ENCODE results near the gene RFX5. TPM values are rescaled to one million over a fixed set of nuclear protein-coding genes. Genes with fewer than 3 reads are reported as not detected.
"Not testable (repeated sequence)": the region's sequence is repeated elsewhere in the genome, so short reads cannot be mapped to it uniquely, and the experiment has no call there.

The RFX5 gene
- polyA plus RNA-seq, 1 donor: 44.8 TPM

DNA sequence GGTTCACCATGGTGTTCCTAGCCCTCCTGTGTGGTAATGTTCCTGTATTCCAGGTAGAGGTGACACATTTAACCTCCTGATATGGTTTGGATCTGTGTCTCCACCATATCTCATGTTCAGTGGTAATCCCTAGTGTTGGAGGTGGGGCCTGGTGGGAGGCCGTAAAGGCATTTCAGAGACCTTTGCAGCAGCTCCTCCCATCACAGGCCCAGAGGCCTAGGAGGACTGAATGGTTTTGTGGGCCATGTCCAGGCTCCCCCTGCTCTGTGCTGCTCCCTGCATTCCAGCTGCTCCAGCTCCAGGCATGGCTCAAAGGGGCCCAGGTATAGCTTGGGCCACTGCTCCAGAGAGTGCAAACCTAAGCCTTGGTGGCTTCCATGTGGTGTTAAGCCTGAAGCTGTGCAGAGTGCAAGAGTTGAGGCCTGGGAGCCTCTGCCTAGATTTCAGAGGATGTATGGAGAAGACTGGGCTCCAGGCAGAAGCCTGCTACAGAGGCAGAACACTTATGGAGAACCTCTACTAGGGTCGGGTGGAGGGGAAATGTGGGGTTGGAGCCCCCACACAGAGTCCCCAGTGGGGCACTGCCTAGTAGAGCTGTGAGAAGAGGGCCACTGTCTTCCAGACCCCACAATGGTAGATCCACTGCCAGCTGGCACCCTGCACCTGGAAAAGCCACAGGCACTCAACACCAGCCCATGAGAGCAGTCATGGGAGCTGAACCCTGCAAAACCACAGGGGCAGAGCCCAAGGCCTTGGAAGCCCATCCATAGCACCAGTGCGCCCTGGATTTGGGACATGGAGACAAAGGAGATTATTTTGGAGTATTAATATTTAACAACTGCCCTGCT is 15.5 kb upstream of the RFX5 start:
- no peak for DNase-seq

DNA sequence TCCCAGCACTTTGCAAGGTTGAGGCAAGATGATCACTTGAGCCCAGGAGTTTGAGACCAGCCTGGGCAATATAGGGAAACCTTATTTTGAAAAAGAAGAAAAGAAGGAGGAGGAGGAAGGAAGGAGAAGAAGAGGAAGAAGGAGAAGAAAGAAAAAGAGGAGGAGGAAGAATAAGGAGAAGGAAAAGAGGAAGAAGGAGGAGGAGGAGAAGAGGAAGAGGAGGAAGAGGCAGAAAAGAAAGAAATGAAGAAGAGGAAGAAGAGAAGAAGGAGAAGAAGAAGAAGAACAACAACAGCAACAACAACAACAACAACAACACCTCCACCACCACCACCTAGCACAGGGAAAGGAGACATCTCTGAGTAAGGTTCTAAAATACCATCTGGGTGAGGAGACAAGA is 14.8 kb upstream of the RFX5 start:
- DNase-seq: no peak

DNA sequence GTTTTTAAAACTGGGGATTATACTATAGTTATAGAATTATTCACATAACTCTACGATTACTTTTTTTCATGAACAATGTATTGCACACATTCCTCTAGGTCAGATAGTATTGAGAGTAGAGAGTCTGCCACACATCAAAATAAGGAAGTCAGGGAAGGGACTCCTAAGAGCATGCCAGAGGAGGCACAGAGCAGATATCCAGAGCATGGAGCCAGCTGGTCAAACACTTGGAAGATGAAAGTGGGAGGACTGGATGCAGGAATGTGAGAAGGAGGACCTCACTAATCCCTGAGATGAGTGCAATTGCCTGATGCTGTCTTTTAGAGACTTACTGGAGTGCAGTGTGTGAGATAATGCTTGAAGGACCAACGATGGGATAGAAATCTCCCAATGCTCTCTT is 9.6 kb upstream of the RFX5 start:
- no peak for DNase-seq

DNA sequence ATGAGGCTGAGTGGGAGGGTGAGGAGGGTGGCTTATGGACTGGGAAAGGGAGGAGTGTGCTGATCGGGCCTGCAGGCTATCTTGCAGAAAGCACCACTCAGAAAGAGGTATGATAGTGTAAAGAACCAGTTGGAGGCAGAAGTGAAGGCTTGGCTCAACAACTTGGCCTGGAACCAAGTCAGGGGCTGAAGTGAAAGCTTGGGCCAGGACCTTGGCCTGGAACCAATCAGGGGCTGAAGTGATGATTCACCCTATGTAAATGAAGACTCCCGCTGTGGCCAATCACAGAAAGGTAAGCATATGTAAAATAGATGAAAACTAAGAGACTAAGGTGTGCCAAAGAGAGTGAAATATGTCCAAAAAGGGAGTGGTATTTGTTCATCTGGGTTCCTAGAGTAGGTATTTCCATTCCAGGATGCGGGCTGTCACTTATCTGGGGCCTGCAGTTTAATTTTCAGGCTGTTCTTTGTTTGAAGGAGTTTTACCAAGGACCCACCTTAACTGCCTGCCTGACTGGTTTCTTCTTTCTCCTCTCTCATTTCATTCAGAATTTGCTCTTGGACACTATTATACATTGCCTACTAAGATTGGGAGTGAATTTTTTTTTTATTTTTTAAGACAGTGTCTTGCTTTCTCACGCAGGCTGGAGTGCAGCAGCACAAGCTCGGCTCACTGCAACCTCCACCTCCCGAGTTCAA is 5.1 kb upstream of the RFX5 start:
- no peak for DNase-seq

DNA sequence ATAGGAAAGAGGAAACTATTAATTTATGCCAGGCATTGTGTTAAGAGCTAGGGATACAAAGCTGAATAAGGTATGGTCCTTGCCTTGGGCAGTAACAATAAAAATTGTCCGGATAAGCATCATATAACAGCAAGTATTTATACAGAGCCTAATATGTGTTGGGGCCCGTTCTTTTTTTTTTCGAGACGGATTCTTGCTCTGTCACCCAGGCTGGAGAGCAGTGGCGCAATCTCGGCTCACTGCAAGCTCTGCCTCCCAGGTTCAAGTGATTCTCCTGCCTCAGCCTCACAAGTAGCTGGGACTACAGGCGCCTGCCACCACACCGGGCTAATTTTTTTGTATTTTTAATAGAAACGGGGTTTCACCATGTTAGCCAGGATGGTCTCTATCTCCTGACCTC is 3.3 kb upstream of the RFX5 start:
- DNase-seq: not testable (repeated sequence)

DNA sequence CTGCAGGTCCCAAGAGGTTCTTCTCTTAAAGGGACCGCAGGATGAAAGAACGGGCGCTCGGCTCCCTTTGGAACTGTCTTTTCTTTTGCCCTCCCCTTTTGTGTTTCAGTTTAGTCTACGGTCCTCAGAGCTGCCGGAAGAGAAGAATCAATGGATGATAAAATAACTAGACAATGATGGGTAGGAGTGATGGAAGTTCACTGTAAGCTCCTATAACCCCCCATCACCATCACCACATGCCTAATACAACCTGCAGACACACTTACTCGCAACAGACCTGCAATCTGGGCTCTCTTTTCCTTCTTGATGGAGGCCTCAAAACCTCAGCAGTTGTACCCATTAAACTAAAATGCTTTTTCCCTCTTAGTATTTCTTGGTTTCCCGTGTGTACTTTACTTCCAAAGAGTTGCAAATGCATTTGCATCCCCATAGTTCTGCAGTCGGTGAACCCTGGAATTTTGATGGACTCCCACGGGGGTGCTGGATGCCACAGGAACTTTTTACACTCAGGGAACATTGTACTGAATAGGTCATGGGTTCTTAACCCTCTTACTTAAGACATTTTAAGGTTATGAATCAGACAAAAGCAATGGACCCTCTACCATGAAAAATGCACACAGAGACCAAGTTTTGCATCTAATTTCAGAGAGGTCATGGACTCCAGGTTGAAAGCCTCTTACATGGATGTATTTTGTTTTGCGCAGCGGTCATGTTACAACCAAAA is 633 bp upstream of the RFX5 start:
- DNase-seq: no peak

DNA sequence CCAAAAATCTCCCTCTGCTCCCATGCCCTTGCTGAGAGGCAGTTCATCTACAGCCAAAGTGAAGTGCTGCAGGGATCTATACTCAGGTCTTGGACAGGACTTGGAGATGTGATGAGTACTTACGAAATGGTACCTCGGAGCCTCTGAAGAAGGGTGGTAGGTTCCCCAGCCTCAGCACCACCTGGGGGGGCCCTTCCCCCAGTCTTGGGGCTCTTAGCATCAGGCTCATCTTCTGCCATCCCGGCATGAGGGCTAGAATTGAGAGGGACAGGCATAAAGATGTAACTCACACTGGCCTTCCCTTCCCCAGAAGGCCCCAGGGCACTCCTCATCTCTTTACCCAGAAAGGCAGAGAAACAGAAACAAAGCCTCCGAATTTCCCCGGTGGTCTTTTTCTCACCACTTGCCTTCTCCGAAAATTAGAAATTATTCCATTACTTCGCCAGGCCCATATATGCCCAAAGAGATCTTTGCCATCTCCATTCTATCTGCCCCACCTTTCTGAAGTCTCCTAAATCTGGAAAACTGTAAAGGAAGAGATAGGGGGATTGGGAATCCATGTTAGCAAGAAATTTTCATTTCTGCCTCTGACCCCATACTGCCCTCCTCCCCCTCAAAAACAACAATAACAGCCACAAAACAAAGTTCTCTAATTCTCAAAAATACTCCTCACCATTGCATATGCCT is 827 bp downstream of the RFX5 start:
- no peak for DNase-seq

DNA sequence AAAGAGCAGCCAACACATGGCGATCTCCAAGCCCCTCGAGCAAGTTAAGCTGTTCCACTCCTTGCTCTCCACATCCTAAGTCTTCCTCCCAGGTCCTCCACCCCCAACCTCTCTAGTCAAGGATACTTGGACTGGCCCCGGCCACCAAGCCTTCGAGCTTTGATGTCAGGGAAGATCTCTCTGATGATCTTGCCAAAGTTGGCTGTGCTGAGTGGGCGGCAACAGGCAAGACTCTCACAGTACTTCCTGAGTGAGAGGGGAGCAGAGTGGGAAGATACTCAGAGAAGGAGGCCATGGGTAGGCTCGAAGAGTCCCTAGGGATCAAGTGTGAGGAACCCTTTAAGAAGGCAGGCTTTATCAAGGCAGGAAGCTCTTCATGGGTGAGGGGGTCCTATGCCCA is 2.8 kb downstream of the RFX5 start:
- DNase-seq: no peak

DNA sequence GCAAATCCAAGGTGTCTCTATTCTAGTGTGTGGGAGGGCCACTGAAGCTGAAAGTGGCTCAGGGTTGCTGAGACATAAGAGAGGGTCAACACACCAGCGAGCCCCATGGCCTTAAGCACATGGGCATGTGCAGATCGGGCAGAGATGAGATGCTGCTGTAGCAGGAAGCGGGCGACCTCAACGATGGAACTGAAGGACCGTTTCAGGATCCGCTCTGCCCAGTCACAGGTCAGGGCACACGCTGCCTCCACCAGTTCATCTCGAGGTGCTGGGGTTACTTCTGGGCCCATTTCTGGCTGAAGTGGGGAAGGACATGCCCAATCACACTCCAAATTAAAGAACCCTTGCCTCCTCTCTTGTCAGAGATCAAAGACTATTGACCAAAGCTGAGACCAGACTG is 3.5 kb downstream of the RFX5 start:
- DNase-seq: no peak

DNA sequence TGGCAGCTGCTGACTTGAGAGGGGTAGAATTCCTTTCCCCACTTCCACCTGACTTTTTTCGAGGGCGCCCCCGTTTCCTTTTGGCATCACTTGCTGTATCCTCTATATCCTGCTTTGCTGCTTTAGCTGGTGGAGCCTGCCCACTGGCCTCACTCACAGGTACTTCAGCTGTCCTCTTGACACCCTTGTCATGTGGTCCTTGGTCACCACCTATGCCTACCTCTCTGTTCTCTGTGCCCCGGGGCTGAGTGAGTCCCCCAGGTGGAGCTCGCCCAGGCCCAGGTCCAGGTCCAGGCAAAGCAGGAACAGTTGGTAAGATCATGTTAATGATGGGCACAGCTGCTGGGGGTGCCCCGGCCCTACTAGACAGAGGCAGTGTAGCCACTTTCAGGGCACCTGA is 4.5 kb downstream of the RFX5 start:
- no peak for DNase-seq

DNA sequence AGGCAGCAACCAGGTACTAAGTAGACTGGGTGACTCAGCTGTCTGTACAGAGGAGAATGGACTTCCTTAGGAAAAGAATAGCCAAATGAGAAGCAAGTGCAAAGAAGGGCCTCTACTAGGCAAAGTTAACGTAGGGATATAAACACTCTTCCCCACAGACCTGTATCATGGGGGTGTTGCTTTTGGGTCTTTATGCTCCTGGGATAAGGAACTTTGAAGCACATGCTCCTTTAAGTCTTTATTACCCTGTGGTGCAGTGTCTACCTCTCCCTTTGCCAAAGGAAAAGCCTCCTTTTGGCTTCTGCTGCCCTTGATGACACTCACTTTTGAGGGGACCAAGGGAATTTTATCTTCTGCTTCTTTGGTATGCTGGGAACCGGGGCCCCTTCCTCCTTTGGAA is 5.0 kb downstream of the RFX5 start:
- no peak for DNase-seq

DNA sequence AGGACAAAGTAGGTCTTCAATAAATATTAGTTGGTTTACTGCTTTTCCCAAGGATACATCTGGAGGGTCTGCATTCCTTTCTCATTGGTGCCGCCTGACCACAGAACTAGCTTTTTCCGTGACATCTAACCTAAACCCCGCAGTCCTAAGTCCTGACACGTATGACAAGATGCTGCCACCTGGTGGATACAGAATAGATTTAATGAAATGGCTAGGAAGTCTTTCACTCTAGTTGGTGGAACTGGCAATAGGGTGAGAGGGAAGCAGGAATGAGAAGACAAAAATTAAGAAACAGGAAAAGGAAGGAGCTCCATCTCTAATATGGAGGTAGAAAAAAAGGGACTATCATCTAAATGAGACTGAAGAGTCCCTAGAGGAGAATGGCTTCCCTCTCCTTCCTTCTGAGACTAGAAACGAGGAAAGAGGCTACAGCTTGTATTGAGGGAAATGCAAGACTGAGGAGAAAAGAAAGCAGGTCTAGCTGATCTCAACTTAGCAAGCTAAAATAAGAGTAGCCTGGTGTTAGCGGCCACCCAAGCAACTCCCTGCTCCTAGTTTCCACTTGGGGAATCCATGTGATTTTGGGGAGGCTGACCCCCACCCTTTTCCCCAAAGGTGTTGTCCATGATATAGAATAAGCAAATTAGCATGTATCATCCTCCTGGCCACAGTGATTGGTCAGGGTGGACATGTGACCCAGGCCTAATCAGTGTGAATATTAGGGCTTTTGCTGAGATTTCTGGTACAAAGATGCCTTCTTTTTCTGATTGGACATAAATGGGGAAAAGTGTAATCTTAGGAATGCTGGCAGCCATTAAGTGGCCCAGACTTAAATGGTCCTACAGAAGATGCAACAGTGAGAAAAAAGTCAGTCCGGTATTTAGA is 5.9 kb downstream of the RFX5 start:
- peak; percentile 86 for DNase-seq

DNA sequence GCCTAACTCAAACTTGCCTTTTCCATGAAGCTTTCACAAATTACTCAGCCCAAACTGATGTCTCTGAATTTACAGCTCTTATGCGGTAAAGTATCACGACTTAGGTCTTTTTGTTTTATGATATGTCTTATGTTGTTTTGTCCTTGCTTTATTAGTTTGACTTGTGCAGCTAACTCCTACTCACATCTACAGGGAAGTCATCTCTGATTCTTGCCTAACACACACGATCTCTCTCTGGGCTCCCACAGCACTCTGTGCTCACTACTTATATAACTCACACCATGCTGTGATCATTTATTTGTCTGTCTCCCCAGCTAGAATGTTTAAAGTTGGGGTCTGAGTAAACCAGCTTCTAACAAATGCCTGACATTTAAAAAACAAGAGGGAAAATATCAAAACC is 10.5 kb downstream of the RFX5 start:
- DNase-seq: no peak

DNA sequence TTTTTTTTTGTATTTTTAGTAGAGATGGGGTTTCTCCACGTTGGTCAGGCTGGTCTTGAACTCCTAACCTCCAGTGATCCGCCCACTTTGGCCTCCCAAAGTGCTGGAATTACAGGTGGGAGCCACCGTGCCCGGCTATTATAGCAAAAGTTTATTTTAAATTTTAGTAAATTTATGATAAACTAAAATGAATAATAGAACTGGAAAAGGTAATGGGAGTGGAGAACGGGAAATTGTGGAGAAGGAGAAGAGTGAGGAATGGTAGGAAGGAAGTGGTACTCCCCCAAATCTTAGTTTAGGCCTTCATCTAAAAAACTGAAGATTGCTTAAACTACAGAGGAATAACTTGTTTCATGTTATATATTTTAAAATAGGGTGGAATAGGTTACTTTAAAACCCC is 12.2 kb downstream of the RFX5 start:
- no peak for DNase-seq

DNA sequence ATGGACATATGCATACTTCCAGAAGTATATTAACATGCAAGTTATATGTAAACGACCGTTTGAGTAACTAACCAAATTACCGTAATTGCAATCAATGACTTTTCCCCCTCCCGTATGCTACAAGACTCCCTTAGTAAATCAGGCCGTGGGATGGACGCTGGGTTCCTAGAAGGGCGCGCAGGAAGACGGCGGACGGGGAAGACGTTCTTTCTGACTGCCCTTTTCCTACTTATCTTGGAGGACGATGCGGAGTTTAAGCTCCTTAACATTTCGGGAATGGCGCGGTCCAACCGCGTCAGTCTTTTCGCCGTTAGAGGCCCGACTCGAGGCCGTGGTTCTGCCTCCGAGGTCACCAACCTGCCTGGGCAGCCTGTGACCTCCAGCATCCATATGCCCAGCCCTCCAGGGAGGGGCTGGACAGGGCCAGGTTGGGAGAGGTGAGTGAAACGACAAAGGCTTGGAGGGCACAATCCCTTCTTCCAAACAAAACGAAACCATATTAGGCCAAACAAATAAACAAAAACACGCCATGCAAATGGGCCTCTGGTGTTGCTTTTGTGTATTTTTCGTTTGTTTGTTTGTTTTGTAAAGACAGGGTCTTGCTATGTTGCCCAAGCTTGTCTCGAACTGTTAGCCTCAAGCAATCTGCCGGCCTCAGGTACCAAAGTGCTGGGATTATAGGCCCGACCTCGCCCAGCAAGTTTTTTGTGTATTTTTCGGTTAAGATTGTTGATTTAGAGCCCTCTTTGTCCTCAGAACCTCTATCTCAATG is 19.0 kb downstream of the RFX5 start:
- peak; percentile 40 for DNase-seq

DNA sequence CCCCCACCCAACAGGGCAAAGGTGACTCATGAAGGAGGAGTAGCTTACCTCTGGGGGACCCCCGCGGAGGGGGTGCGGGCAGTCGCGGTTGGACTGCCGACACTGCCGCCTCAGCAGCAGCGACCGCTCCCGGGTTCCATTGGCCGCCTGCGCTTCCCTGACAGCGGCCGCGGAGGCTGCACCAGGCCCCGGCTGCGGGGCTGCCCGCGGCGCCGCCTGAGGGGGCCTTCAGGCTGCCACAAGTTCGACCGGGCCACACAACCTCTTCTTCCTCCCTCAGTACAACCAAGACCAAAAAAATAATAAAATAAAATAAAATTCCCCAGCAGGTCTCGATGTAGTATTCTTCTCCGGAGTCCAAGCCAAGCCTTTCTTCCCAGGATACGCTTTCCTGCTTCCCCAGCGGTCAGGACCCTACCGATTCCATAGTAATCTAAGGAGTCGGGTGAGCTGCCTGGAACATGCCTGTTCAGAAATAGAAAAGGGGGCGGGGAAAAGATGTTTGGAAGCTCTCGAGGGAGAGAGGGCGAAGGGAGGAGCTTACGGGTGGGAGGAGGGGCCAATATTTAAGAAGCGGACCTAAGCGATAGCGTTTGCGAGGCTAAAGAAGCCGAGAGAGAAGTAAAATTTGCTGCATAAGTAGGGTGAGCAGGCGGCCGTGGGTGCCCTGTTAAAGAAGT is 19.7 kb downstream of the RFX5 start, which contains the start of gene PI4KB:
Gene PI4KB (minus strand): TSS at position 194 of the 680 bp plus-strand sequence. CDS start 10,935 bp downstream, outside the sequence.
- peak; percentile 99 for DNase-seq

DNA sequence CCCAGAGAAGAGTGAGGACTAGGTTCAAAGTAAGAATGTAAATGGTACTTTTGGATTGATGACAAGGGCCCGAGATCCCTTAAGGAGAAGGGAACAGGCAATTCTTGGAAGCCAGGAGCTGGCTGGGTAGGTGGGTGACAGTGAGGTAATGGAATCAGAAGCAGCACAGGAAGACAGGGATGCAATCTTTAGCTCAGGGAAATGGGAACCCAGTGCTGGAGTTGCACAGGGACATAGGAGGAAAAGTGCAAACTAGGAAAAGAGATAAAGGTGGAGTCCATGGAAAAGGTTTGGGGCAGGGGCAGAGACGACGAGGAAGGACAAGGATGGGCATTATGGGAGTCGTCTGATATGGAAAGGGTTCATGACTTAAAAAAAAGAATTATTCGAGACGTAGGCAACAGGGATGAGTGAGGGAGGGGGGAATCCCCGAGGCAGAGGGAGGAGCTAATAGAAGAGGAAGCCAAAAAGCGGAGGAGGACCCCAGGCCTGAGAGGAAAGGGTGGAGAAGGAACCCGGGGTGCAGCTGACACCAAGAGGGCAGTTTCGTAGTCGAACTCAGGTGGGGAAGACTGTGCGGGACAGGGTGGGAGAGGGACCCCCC is 20.3 kb downstream of the RFX5 start:
- no peak for DNase-seq

DNA sequence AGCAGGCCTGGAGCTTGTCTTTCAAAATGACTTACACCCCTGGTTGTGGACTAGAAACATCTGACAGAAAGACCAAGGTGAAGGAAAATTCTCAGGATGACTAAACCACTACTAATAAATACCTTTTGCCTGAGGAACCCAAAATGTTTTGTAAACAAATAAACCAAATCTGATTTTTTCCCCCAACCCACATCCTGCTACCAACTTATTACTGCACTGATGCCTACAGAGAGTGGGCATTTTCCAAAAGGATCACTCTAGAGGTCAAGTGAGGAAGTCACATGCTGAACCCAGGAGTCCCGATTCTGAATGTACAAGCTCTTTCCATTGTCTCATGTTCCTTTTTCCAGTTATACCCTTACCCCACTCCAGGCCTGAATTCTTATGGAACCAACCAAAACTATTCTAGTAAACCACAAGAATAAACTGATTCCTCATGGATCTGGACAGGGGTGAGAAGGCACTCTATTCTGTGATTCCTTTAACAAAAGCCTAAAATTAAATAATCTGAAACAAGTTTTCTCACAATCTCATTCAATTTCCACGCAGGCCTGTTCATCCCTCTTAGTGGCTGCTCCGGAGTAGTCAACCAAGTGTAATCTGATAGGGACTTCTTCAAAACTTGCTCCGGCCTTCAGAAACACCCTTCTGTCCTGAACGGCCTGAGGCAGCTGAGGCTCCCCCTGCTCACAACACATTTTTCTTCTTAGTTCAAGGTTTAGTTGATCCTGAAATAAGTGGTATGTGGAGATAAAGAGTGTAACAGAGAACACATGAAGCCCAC is 21.2 kb downstream of the RFX5 start:
- no peak for DNase-seq

DNA sequence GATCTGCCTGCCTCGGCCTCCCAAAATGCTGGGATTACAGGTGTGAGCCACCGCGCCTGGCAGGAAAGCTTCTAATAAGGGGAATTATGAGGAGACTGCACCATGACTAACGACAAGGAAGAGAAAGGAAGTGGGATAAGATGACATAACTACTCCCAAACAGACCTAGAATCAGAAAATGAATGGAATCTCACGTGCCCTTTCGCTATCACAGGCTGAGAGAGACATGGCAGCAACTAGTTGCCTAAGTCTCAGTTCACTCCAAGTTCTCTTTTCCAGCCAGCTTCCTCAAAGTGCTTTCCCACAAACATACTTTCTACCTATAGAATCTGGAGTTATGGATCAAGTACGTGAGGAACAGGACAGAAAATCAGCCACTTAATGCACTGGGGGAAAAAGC is 21.8 kb downstream of the RFX5 start:
- DNase-seq: no peak
